T47D (cell line): Measurements from ENCODE around the gene TEX261.

Experiments used
- DNase-seq, 2 experiments: peaks; one replicate each; pipeline versions ENCODE4 v3.0.0 to v3.0.0-alpha.2; 2011 to 2012; ENCODE audit warnings: low read depth in 1 of 2, low spot score in 1 of 2
- JUND ChIP-seq: IDR thresholded peaks from 2 replicates; pipeline ENCODE4 v1.6.1; 2012; ENCODE audit warnings: low read depth
- in situ Hi-C: cut with HindIII; loops from 2 replicates; pipeline ENCODE4 v1.10.0; 2016; ENCODE audit warnings: low sequenced_read_pairs, low pct_unique_long_range_greater_than_20kb

TEX261 gene

GRCh38 chr2:70983506-70984227, 11.0 kb downstream of the TEX261 start:
- TF ChIP-seq JUND = no peak
- in situ Hi-C loops = no loop called here

GRCh38 chr2:70982971-70983370, 11.7 kb downstream of the TEX261 start:
- DNase-seq = no peak
- in situ Hi-C loops = no loop called here
- TF ChIP-seq JUND = no peak

More at GRCh38 chr2:70983506-70984227, 11.0 kb downstream of the TEX261 start:
- DNase-seq = no peak

DNA sequence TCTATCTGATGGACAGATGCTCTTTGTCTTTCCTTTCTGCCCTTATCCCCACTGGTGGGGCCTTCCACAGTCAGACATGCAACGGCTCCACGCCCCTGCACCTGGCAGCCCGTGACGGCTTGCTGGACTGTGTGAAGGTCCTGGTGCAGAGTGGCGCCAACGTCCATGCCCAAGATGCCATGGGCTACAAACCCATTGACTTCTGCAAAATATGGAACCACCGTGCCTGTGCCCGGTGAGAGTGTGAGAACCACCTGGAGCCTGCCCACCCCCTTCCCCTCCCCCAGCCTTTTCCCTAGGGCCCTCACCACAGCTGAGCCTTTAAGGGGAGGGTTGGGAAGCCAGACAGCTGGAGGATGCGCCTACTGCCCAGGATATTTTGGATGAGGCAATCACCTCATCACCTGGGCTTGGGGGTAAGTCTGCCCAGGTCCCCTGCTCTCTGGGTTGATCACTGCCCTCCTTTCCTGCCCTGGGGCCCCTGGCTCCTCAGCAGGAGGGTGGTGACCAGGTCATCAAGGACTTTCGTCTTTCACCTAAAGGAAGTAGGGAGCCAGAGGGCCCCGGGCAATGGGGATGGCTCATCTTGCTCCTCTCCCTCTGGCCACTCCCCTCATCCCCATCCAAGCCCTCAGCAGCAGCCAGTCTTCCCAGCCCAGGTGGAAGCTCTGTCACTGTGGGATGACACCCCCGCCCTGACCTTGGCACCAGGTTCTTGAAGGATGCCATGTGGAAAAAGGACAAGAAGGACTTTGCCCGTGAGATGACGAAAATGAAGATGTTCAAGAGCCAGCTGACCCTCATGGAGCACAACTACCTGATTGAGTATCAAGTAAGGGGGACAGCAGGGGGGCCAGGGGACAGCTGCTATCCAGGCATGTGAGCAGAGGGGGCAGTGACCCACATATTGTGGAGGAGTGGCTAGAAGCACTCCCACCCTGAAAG, 12.5 kb downstream of the TEX261 start:
- DNase-seq = no peak
- TF ChIP-seq JUND = no peak
- in situ Hi-C loops = no loop called here

DNA sequence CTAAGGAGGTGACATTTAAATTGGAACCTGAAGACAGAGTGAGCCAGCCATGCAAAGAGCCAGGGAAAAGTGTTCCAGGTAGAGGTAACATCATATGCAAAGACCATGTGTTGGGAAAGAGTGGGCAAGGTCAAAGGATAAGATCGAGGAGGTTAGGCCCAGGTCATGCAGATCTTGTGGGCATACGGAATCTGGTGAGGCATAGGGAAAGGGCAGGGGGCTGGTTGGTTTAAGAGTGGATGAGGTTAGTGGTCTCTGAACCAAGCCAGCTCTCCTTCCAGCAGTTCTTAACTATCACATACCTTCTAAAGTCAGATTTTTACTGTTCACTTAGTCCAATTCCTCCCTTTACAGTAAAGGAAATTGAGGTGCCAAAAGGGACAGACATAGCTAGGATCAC, 13.3 kb downstream of the TEX261 start:
- DNase-seq = no peak
- in situ Hi-C loops = no loop called here
- no peak for TF ChIP-seq JUND

- no peak for TF ChIP-seq JUND
- no peak for DNase-seq
- in situ Hi-C loops = no loop called here
Measured at GRCh38 chr2:70979626-70980025, 15.0 kb downstream of the TEX261 start.

DNA sequence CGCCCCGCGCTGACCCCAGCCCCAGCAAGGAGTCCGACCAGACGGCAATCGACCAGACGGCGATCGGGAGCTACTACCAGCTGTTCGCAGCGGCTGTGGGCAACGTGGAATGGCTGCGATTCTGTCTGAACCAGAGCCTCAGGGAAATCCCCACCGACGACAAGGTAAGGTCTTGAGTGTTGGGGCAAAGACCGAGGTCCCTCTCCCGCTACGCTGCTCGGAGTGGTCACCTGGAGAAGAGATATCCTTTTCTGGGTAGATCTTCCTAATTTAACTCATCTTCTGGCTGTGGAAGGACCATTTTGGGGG, 15.5 kb downstream of the TEX261 start:
- in situ Hi-C loops = no loop called here
- DNase-seq = no peak
- TF ChIP-seq JUND = no peak

DNA sequence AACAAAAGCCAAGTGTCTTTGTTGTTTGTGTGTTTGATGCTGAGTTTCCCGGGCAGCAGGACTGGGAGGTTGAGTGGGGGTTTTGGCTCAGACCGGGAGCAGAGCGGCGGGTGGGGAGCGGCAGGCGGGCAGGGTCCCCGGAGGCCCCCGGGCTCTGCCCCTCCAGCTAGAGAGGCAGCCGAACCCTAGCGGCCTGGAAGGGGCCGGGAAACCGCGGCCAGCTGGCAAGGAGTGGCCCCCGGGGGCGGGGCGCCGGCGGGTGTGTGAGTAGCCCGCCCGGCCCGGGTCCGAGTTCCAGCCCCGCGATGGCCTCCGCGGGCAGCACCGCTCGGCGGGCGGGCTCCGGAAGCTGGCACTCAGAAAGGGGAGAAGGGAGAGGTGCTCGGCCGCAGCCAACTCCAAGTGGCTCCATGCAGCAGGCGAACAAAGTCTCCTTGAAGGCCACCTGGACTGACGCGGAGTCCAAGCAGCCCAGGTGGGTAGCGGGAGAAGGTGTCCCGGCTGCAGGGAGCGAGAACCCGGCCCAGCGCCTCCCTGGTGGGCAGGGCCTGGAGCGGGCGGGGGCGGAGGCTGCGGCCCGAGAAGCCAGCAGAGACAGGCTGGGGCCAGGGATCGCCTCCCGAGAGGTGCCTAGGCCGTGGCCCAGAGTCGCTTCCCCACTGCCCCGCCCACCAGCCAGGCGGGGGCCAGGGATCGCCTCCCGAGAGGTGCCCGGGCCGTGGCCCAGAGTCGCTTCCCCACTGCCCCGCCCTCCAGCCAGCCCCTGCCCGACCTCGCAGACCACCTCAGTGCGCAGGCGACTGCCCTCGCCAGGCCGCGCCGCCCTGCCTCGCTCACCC, 16.1 kb downstream of the TEX261 start, which contains the start of gene ANKRD53:
Gene ANKRD53 (plus strand): TSS at position 290 of the 839 bp plus-strand sequence. CDS start 16 bp downstream, at position 306.
- no peak for TF ChIP-seq JUND
- DNase-seq = no peak
- in situ Hi-C loops = no loop called here

DNA sequence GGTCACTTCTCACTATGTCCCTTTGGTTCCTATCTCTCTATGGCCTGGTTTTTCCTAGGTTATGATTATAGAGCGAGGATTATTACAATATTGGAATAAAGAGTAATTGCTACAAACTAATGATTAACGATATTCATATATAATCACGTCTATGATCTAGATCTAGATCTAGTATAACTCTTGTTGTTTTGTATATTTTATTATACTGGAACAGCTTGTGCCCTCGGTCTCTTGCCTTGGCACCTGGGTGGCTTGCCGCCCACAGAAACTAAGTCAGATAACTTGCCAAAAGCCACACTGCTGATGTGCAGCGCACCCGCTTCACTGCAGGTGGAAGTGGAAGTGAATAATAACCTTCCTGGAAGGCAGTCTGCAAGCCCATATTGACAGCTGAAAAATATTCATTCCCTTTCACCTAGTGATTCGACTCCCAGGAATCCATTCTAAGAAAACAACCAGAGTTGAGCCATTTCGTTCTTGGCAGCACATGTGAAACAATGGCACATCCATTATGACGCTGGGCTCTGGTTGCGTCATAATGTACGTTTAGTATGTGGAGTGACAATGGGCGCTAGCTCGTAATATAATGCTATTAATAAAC, 17.0 kb downstream of the TEX261 start:
- no peak for TF ChIP-seq JUND
- DNase-seq = no peak
- in situ Hi-C loops = no loop called here

DNA sequence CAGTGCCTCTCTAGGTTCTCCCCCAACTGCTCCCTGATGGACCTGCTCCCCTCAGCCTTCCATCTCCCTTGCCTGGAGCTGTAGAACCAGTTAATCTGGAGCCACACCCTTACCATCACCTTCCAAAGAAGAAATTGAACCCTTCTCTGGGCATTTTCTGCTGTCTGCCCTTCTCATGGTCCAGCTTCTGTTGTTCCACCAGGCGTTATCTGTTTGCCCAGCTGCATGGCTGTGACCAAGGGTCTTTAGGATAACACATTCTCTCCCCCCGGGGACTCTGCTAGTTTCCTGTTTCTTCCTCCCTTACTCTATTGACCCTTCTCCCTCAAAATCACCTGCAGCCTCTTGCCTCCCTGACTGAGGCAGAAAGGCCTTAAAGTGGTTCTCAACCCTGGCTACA, 19.4 kb downstream of the TEX261 start:
- in situ Hi-C loops = no loop called here
- TF ChIP-seq JUND = no peak
- DNase-seq = no peak

DNA sequence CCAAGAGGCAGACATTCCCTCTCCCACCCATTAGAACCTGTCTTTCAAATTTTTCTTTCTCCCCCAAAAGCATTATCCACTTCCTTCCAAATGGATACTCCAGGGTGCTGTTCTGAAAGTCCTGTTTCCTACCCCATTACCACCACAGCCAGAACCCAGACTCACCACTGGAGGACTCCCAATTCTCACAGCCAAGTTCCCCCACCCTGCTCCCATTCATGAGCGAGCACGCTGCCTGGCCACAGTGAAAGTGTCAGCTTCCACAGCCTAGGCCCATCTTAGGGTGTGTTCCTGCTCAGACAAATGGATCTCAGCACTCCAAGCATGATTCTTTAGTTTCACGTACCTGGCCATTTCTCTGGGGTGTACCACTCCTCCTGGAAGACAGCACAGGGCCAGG, 20.1 kb downstream of the TEX261 start:
- in situ Hi-C loops = no loop called here
- DNase-seq = no peak

GRCh38 chr2:70967189-70967588, 27.5 kb downstream of the TEX261 start:
- in situ Hi-C loops = no loop called here
- no peak for DNase-seq
- TF ChIP-seq JUND = no peak

More for the DNA sequence above, 20.1 kb downstream of the TEX261 start:
- TF ChIP-seq JUND = no peak

DNA sequence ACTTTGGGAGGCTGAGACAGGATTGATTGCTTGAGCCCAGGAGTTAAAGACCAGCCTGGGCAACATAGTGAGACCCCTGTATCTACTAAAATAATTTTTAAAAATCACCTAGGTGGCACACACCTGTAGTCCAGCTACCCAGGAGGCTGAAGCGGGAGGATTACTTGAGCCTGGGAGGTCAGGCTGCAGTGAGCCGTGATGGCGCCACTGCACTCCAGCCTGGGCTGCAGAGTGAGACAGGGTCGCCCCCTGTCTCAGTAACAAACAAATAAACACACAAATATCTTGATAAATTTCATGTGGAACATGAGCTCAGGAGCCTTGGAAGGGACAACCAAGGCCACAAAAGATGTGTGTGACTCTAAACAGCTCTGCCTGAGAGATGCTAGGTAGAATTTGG, 28.0 kb downstream of the TEX261 start:
- in situ Hi-C loops = no loop called here
- DNase-seq = no peak
- TF ChIP-seq JUND = no peak
